A549 (cell line): ENCODE results near the gene STEAP1. TPM values are rescaled to one million over a fixed set of nuclear protein-coding genes. Genes with fewer than 3 reads are reported as not detected.

Source experiments
- ATAC-seq, 2 experiments: fragments of 200-7000 bp in 1 of 2; fragments of >200 bp in 1 of 2; cut with Nextera tagmentation in 1 of 2; cut with Tn5 transposase in 1 of 2; 3 replicates each; pipeline versions ENCODE4 v1.8.0 to v1.9.1; 2018 to 2020; ENCODE audit warnings: mild to moderate bottlenecking in 1 of 2, moderate library complexity in 1 of 2
- CTCF ChIA-PET: fragments of 300-600 bp; sonication (Branson Sonifier 250); formaldehyde crosslinking; extraction: SDS; loops from one replicate; lab custom pipeline; 2021; ENCODE audit warnings: antibody characterized with exemption, inconsistent platforms; lab: Yijun Ruan, JAX
- POLR2A ChIA-PET: fragments of 350-600 bp; formaldehyde crosslinking; extraction: SDS; loops from one replicate; lab custom pipeline; 2021; ENCODE audit warnings: antibody characterized with exemption, inconsistent platforms; lab: Yijun Ruan, JAX
- DNase-seq, 2 experiments: peaks; one replicate each; pipeline versions ENCODE4 v3.0.0 to v3.0.0-alpha.2; 2011 to 2016; ENCODE audit warnings: low read depth in 1 of 2, low spot score in 1 of 2
- FAIRE-seq: peaks from 2 replicates; lab custom pipeline; 2011; peaks lifted over from hg19 to GRCh38; lab: Jason Lieb, UNC
- H3K27ac ChIP-seq, 2 experiments: fragments of >200 bp; sonication (Bioruptor Twin); formaldehyde crosslinking; 3 replicates each; pipeline ENCODE4 v1.5.1; 2016 to 2017
- H3K4me1 ChIP-seq: fragments of >200 bp; sonication (Bioruptor Twin); formaldehyde crosslinking; 3 replicates; pipeline ENCODE4 v1.6.1; 2016
- H3K4me2 ChIP-seq: fragments of >200 bp; sonication (Bioruptor Twin); formaldehyde crosslinking; 3 replicates; pipeline ENCODE4 v1.6.1; 2016
- H3K4me3 ChIP-seq: fragments of >200 bp; sonication (Bioruptor Twin); formaldehyde crosslinking; 3 replicates; pipeline ENCODE4 v1.5.1; 2016
- H3K9me3 ChIP-seq: fragments of >200 bp; sonication (Bioruptor Twin); formaldehyde crosslinking; 3 replicates; pipeline ENCODE4 v1.6.1; 2016
- ATOH8 ChIP-seq: fragments of 250-450 bp; sonication (Bioruptor Pico); IDR thresholded peaks from 2 replicates; pipeline ENCODE4 v1.5.0; 2020; ENCODE audit warnings: low read depth, mild to moderate bottlenecking, moderate library complexity
- BCL3 ChIP-seq: fragments of >200 bp; sonication (Bioruptor Twin); formaldehyde crosslinking; IDR thresholded peaks from 3 replicates; pipeline ENCODE4 v1.6.1; 2016
- CBX8 ChIP-seq: fragments of 200-600 bp; sonication (generic); IDR thresholded peaks from 2 replicates; pipeline ENCODE4 v1.6.1; 2016
- CHD2 ChIP-seq: fragments of 150-350 bp; IDR thresholded peaks from 2 replicates; pipeline ENCODE4 v1.6.1; 2014; ENCODE audit warnings: low read length; ENCODE audit not compliant: partially characterized antibody
- CHD4 ChIP-seq: fragments of 200-600 bp; sonication (generic); IDR thresholded peaks from 2 replicates; pipeline ENCODE4 v1.6.1; 2016; ENCODE audit warnings: antibody characterized with exemption, mild to moderate bottlenecking, borderline replicate concordance
- EHF ChIP-seq: fragments of 250-450 bp; sonication (Bioruptor Pico); IDR thresholded peaks from 2 replicates; pipeline ENCODE4 v1.5.0; 2020; ENCODE audit warnings: mild to moderate bottlenecking
- EHMT2 ChIP-seq: fragments of 200-600 bp; sonication (generic); IDR thresholded peaks from 2 replicates; pipeline ENCODE4 v1.6.1; 2016; ENCODE audit warnings: antibody characterized with exemption, low read depth, mild to moderate bottlenecking, moderate library complexity
- FOXS1 ChIP-seq: fragments of 250-450 bp; sonication (Bioruptor Pico); IDR thresholded peaks from 2 replicates; pipeline ENCODE4 v1.5.0; 2020; ENCODE audit warnings: mild to moderate bottlenecking, moderate library complexity
- GATA3 ChIP-seq: IDR thresholded peaks from 2 replicates; pipeline ENCODE4 v1.6.1; 2012; ENCODE audit warnings: borderline replicate concordance
- HMGXB4 ChIP-seq: fragments of 250-450 bp; sonication (Bioruptor Pico); IDR thresholded peaks from 2 replicates; pipeline ENCODE4 v1.5.0; 2021; ENCODE audit warnings: mild to moderate bottlenecking, moderate library complexity, borderline replicate concordance
- HOXA7 ChIP-seq: fragments of 250-450 bp; sonication (Bioruptor Pico); IDR thresholded peaks from 2 replicates; pipeline ENCODE4 v1.5.0; 2020; ENCODE audit warnings: mild to moderate bottlenecking, moderate library complexity
- JUN ChIP-seq, 2 experiments: fragments of >200 bp; sonication (Bioruptor Twin); formaldehyde crosslinking; IDR thresholded peaks; 2 replicates in 1 of 2; 3 replicates in 1 of 2; pipeline ENCODE4 v1.6.1; 2016 to 2017
- MAFK ChIP-seq: fragments of 450-650 bp; IDR thresholded peaks from 2 replicates; pipeline ENCODE4 v1.6.1; 2014; ENCODE audit not compliant: partially characterized antibody
- MYC ChIP-seq: IDR thresholded peaks from 2 replicates; pipeline ENCODE4 v1.6.1; 2012; ENCODE audit warnings: mild to moderate bottlenecking, inconsistent platforms, low read length, improper control_type of control experiment, borderline replicate concordance
- POLR2A ChIP-seq: IDR thresholded peaks from 2 replicates; pipeline ENCODE4 v1.6.1; 2012; ENCODE audit warnings: mild to moderate bottlenecking, low read length
- POLR2AphosphoS2 ChIP-seq: conservative IDR thresholded peaks from 2 replicates; pipeline ENCODE4 v1.6.1; 2012; ENCODE audit warnings: low read length, improper control_type of control experiment, inconsistent platforms
- RAD21 ChIP-seq, 2 experiments: fragments of >200 bp in 1 of 2; sonication (Bioruptor Twin) in 1 of 2; formaldehyde crosslinking in 1 of 2; IDR thresholded peaks in 1 of 2; conservative IDR thresholded peaks in 1 of 2; 2 replicates in 1 of 2; 3 replicates in 1 of 2; pipeline ENCODE4 v1.6.1; 2012 to 2018; ENCODE audit warnings: inconsistent platforms in 1 of 2
- RARB ChIP-seq: fragments of 250-450 bp; sonication (Bioruptor Pico); IDR thresholded peaks from 2 replicates; pipeline ENCODE4 v1.8.0; 2021; ENCODE audit warnings: mild to moderate bottlenecking, moderate library complexity
- RCOR1 ChIP-seq: fragments of 150-350 bp; IDR thresholded peaks from 2 replicates; pipeline ENCODE4 v1.6.1; 2014; ENCODE audit warnings: antibody characterized with exemption, low read length, low read depth
- REST ChIP-seq: fragments of 200-600 bp; sonication (generic); IDR thresholded peaks from 2 replicates; pipeline ENCODE4 v1.6.1; 2016; ENCODE audit warnings: antibody characterized with exemption, mild to moderate bottlenecking, moderate library complexity
- RFX5 ChIP-seq: fragments of 450-650 bp; IDR thresholded peaks from 2 replicates; pipeline ENCODE4 v1.7.1; 2014; ENCODE audit warnings: antibody characterized with exemption, mild to moderate bottlenecking, moderate library complexity
- TFCP2L1 ChIP-seq: fragments of 250-450 bp; sonication (Bioruptor Pico); IDR thresholded peaks from 2 replicates; pipeline ENCODE4 v1.5.0; 2021; ENCODE audit warnings: mild to moderate bottlenecking
- TP53 ChIP-seq: fragments of 250-450 bp; sonication (Bioruptor Pico); IDR thresholded peaks from 2 replicates; pipeline ENCODE4 v1.5.0; 2021; ENCODE audit warnings: mild to moderate bottlenecking, moderate library complexity
- ZC3H11A ChIP-seq: fragments of 450-650 bp; IDR thresholded peaks from 2 replicates; pipeline ENCODE4 v1.6.1; 2014; ENCODE audit warnings: antibody characterized with exemption, mild to moderate bottlenecking
- WGBS: methylation state at CpG from one replicate; pipeline ENCODE4 v1.1.6; 2017; ENCODE audit errors: missing lambda C conversion rate; 5-methylcytosine and 5-hydroxymethylcytosine counted together
- polyA plus RNA-seq, 4 experiments: library from polyadenylated mRNA; depleted of rRNA in 3 of 4; stranded (reverse); fragments of >200 nt; fragmentation: RNase III in 1 of 4; extraction: RNeasy Plus Mini Kit Qiagen cat#74134 plus additional on column Dnase treatment in 1 of 4; gene quantifications; 2 replicates in 3 of 4; 3 replicates in 1 of 4; pipeline ENCODE4 v1.2.3, GENCODE V29; 2011 to 2017
- TF ChIP-seq, protein P1 (sequence below): fragments of 150-350 bp; IDR thresholded peaks from 2 replicates; pipeline ENCODE4 v1.6.1; 2014; ENCODE audit warnings: low read depth, mild to moderate bottlenecking, low read length
- TF ChIP-seq, protein P2 (sequence below): IDR thresholded peaks from 2 replicates; pipeline ENCODE4 v1.6.1; 2012
- TF ChIP-seq, protein P3 (sequence below): IDR thresholded peaks from 2 replicates; pipeline ENCODE4 v1.6.1; 2012; ENCODE audit warnings: low read depth, borderline replicate concordance

Gene STEAP1
- polyA plus RNA-seq, 2 of the 4 experiments (the other 2 are of a cell fraction): 15.7 to 81.3 TPM

GRCh38 chr7:90165724-90166123, 11.5 kb downstream of the STEAP1 start:
- no peak overlapping the region for H3K27ac ChIP-seq
- H3K4me1 ChIP-seq: no peaks in the 10 kb centered on the region
- TF ChIP-seq HOXA7 (CRISPR knock-in tag): no peak
- no peak for TF ChIP-seq TP53
- no peak for TF ChIP-seq GATA3
- no peak for TF ChIP-seq MAFK
- TF ChIP-seq CBX8: no peak
- no peak for TF ChIP-seq FOXS1
- TF ChIP-seq BCL3: no peak
- TF ChIP-seq MYC: no peak
- TF ChIP-seq, protein P1, sequence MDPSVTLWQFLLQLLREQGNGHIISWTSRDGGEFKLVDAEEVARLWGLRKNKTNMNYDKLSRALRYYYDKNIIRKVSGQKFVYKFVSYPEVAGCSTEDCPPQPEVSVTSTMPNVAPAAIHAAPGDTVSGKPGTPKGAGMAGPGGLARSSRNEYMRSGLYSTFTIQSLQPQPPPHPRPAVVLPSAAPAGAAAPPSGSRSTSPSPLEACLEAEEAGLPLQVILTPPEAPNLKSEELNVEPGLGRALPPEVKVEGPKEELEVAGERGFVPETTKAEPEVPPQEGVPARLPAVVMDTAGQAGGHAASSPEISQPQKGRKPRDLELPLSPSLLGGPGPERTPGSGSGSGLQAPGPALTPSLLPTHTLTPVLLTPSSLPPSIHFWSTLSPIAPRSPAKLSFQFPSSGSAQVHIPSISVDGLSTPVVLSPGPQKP: no peak
- TF ChIP-seq EHF (CRISPR knock-in tag): no peak
- TF ChIP-seq EHMT2: no peak
- no peak for TF ChIP-seq REST
- TF ChIP-seq ZC3H11A: no peak
- no peak for TF ChIP-seq RCOR1
- FAIRE-seq (no peak), ATAC-seq (no peak), DNase-seq (no peak)
- H3K9me3 ChIP-seq: peaks cover 11% of the 10 kb centered on the region; the same call in 2 of the 3 replicates
- ChIA-PET CTCF (interaction anchor here (0.6 to 3.0 kb wide), 3 partner anchors 12 to 99 kb away, joined by 3 to 11 read pairs (median 10); partner anchors contain the start of genes STEAP1 and STEAP2), POLR2A (no interaction called here)
- no peak overlapping the region for H3K4me3 ChIP-seq
- H3K4me2 ChIP-seq: no peak overlapping the region
- WGBS: 81% methylated on average over 2 of the region's 2 CpGs

- CTCF ChIA-PET: interaction anchor here (0.6 to 3.0 kb wide), 4 partner anchors 12 to 99 kb away, joined by 3 to 11 read pairs (median 6); partner anchors contain the start of genes STEAP1 and STEAP2
- Histone ChIP-seq H3K9me3 (peaks cover 13% of the 10 kb centered on the region; the same call in 2 of the 3 replicates), H3K4me1 (no peaks in the 10 kb centered on the region), H3K4me3 (no peak overlapping the region), H3K27ac (no peak overlapping the region), H3K4me2 (no peak overlapping the region)
- POLR2A ChIA-PET: no interaction called here
- ATAC-seq (no peak), DNase-seq (no peak), FAIRE-seq (no peak)
- 63% methylated on average over 3 of the region's 3 CpGs for WGBS
- TF ChIP-seq EHF (CRISPR knock-in tag) (no peak), RAD21 (conservative IDR thresholded peaks at IDR 0.05 in 1 of 2, IDR thresholded peaks at IDR 0.05 in 1 of 2) (no peak), RFX5 (no peak), CHD4 (no peak), CHD2 (no peak), JUN (IDR thresholded peaks at IDR 0.05) (no peak), ZC3H11A (no peak), RCOR1 (no peak), POLR2A (no peak), HMGXB4 (CRISPR knock-in tag) (no peak), ATOH8 (CRISPR knock-in tag) (no peak), TFCP2L1 (CRISPR knock-in tag) (no peak), BCL3 (no peak), POLR2AphosphoS2 (no peak), RARB (CRISPR knock-in tag) (no peak)
- TF ChIP-seq, protein P2, sequence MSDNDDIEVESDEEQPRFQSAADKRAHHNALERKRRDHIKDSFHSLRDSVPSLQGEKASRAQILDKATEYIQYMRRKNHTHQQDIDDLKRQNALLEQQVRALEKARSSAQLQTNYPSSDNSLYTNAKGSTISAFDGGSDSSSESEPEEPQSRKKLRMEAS: no peak
- TF ChIP-seq, protein P3, sequence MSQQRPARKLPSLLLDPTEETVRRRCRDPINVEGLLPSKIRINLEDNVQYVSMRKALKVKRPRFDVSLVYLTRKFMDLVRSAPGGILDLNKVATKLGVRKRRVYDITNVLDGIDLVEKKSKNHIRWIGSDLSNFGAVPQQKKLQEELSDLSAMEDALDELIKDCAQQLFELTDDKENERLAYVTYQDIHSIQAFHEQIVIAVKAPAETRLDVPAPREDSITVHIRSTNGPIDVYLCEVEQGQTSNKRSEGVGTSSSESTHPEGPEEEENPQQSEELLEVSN: no peak
Measured at GRCh38 chr7:90166153-90166552, 11.9 kb downstream of the STEAP1 start.
